MM.1S (cell line): ENCODE data around the gene GADD45GIP1.
A peak's percentile ranks its signal among the peaks of the same experiment; 100 is the strongest.
"Not testable (repeated sequence)": the region's sequence is repeated elsewhere in the genome, so short reads cannot be mapped to it uniquely, and the experiment has no call there.

Experiments used
- DNase-seq: peaks from one replicate; pipeline ENCODE4 v3.0.0-alpha.2; 2015
- H2AFZ ChIP-seq: fragments of 300-600 bp; sonication (generic); 2 replicates; pipeline ENCODE4 v1.6.0; 2016; ENCODE audit warnings: antibody characterized with exemption, low read length
- H3F3A ChIP-seq: fragments of 300-600 bp; sonication (generic); 2 replicates; pipeline ENCODE4 v1.6.1; 2016; ENCODE audit warnings: mild to moderate bottlenecking, antibody characterized with exemption, low read length, moderate library complexity, mixed read lengths; ENCODE audit not compliant: insufficient read depth
- H3K27ac ChIP-seq: fragments of 300-600 bp; sonication (generic); 2 replicates; pipeline ENCODE4 v1.5.1; 2016; ENCODE audit warnings: mild to moderate bottlenecking, low read length
- H3K27me3 ChIP-seq: fragments of 300-600 bp; sonication (generic); replicated peaks from 2 replicates; pipeline ENCODE4 v1.6.0; 2016; ENCODE audit warnings: low read length; ENCODE audit not compliant: insufficient read depth
- H3K36me3 ChIP-seq: fragments of 300-600 bp; sonication (generic); replicated peaks from 2 replicates; pipeline ENCODE4 v1.6.1; 2016; ENCODE audit warnings: mild to moderate bottlenecking, low read length, mixed read lengths; ENCODE audit not compliant: insufficient read depth
- H3K4me1 ChIP-seq: fragments of 300-600 bp; sonication (generic); 2 replicates; pipeline ENCODE4 v1.6.1; 2016; ENCODE audit warnings: low read length, mixed read lengths
- H3K4me2 ChIP-seq: fragments of 300-600 bp; sonication (generic); 2 replicates; pipeline ENCODE4 v1.6.0; 2016; ENCODE audit warnings: low read depth, low read length
- H3K4me3 ChIP-seq: fragments of 300-600 bp; sonication (generic); 2 replicates; pipeline ENCODE4 v1.5.1; 2016; ENCODE audit warnings: low read length, mixed read lengths
- H3K79me2 ChIP-seq: fragments of 300-600 bp; sonication (generic); 2 replicates; pipeline ENCODE4 v1.6.1; 2016; ENCODE audit warnings: mixed run types, low read length, mixed read lengths
- H3K9ac ChIP-seq: fragments of 300-600 bp; sonication (generic); 2 replicates; pipeline ENCODE4 v1.6.1; 2016; ENCODE audit warnings: low read length, mixed read lengths
- H3K9me2 ChIP-seq: fragments of 300-600 bp; sonication (generic); replicated peaks from 2 replicates; pipeline ENCODE4 v1.6.1; 2016; ENCODE audit warnings: mild to moderate bottlenecking, low read length, mixed read lengths; ENCODE audit not compliant: insufficient read depth
- H3K9me3 ChIP-seq: fragments of 300-600 bp; sonication (generic); replicated peaks from 2 replicates; pipeline ENCODE4 v1.6.1; 2016; ENCODE audit warnings: mild to moderate bottlenecking, low read length, mixed read lengths; ENCODE audit not compliant: insufficient read depth
- H4K20me1 ChIP-seq: fragments of 300-600 bp; sonication (generic); 2 replicates; pipeline ENCODE4 v1.6.1; 2016; ENCODE audit warnings: mild to moderate bottlenecking, low read length, moderate library complexity, mixed read lengths; ENCODE audit not compliant: insufficient read depth
- EZH2 ChIP-seq: fragments of 300-600 bp; sonication (generic); optimal IDR thresholded peaks from 2 replicates; pipeline ENCODE3; 2017; ENCODE audit warnings: low read depth, mild to moderate bottlenecking, antibody characterized with exemption, low read length, mixed read lengths
- EZH2phosphoT487 ChIP-seq: fragments of 300-600 bp; sonication (generic); IDR thresholded peaks from 2 replicates; pipeline ENCODE4 v1.6.1; 2018; ENCODE audit warnings: antibody characterized with exemption, low read length
- TF ChIP-seq, protein P1 (sequence below): fragments of 300-600 bp; sonication (generic); IDR thresholded peaks from 2 replicates; pipeline ENCODE4 v1.5.1; 2016; ENCODE audit warnings: antibody characterized with exemption, low read length, mixed read lengths

The GADD45GIP1 gene

DNA sequence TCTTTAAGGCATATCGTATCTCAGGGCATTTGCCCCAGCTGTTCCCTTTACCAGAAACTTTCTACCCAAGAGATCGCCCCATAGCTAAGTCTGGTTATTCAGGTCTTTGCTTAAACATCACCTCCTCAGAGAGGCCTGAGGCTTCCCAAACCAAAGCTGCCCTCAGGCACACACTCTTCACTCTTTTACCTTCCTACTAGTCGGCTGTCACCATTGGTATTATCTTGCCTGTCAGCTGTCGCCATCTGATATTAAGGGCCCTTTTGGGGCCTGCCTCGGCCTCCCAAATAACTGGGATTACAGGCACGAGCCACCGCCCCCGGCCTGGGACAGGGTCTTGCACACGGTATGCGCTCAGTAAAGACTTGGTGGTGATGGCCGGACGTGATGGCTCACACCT, 1.0 kb downstream of the GADD45GIP1 start:
- no peak overlapping the region for H2AFZ ChIP-seq
- H3K4me2 ChIP-seq: peak overlapping the region; percentile 62
- TF ChIP-seq EZH2: no peak
- TF ChIP-seq, protein P1, sequence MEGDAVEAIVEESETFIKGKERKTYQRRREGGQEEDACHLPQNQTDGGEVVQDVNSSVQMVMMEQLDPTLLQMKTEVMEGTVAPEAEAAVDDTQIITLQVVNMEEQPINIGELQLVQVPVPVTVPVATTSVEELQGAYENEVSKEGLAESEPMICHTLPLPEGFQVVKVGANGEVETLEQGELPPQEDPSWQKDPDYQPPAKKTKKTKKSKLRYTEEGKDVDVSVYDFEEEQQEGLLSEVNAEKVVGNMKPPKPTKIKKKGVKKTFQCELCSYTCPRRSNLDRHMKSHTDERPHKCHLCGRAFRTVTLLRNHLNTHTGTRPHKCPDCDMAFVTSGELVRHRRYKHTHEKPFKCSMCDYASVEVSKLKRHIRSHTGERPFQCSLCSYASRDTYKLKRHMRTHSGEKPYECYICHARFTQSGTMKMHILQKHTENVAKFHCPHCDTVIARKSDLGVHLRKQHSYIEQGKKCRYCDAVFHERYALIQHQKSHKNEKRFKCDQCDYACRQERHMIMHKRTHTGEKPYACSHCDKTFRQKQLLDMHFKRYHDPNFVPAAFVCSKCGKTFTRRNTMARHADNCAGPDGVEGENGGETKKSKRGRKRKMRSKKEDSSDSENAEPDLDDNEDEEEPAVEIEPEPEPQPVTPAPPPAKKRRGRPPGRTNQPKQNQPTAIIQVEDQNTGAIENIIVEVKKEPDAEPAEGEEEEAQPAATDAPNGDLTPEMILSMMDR: no peak
- no peak for TF ChIP-seq EZH2phosphoT487
- peak overlapping the region; percentile 64; the same call in 1 of the 2 replicates for H3K27ac ChIP-seq
- DNase-seq: no peak
- H3F3A ChIP-seq: peaks cover 37% of the 10 kb centered on the region
- no peaks in the 10 kb centered on the region for H3K9me3 ChIP-seq
- 0 out of 2 replicates have a peak, but pooled peaks cover 6% of the 10 kb centered on the region for H4K20me1 ChIP-seq
- peaks cover 24% of the 10 kb centered on the region for H3K4me1 ChIP-seq
- H3K27me3 ChIP-seq: peaks cover 9% of the 10 kb centered on the region; the same call in 1 of the 2 replicates
- peak overlapping the region; percentile 96 for H3K4me3 ChIP-seq
- no peaks in the 10 kb centered on the region for H3K9me2 ChIP-seq
- H3K79me2 ChIP-seq: peaks cover 54% of the 10 kb centered on the region
- peak overlapping the region; percentile 88; the same call in 1 of the 2 replicates for H3K9ac ChIP-seq
- H3K36me3 ChIP-seq: peaks cover 6% of the 10 kb centered on the region; the same call in 1 of the 2 replicates

GRCh38 chr19:12955575-12955974, 1.4 kb downstream of the GADD45GIP1 start:
- H3K36me3 ChIP-seq, H3K27me3 ChIP-seq, H4K20me1 ChIP-seq, H3K9me3 ChIP-seq, H3K9me2 ChIP-seq, H2AFZ ChIP-seq, DNase-seq: not testable (repeated sequence)
- H3K79me2 ChIP-seq: peaks cover 57% of the 10 kb centered on the region
- peak overlapping the region; percentile 64; the same call in 1 of the 2 replicates for H3K27ac ChIP-seq
- peaks cover 37% of the 10 kb centered on the region for H3F3A ChIP-seq
- H3K4me2 ChIP-seq: peak overlapping the region; percentile 62
- H3K4me1 ChIP-seq: peaks cover 24% of the 10 kb centered on the region
- H3K4me3 ChIP-seq: peak overlapping the region; percentile 96; the same call in 1 of the 2 replicates
- H3K9ac ChIP-seq: peak overlapping the region; percentile 88; the same call in 1 of the 2 replicates

DNA sequence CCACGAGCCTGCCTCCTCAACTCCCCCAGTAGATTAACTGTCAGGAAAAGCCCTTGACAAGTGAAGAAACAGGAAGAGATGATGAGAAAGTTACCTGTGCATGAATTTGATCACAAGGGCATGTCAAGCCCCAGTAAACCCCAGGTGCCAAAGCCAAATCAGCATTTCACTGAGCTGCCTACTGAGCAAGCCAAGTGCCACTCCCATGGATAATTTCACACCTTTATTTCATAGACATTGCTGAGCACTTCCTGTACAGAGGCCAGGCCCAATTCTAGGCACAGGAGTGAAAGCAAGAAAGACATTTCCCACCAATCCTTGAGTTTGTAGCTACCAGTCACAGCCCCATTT, 2.4 kb downstream of the GADD45GIP1 start:
- peak overlapping the region; percentile 40; the same call in 1 of the 2 replicates for H3K27ac ChIP-seq

More for the DNA sequence above, 2.4 kb downstream of the GADD45GIP1 start:
- no peak overlapping the region for H3K4me3 ChIP-seq
- H3F3A ChIP-seq: peaks cover 37% of the 10 kb centered on the region
- peak; percentile 53 for DNase-seq
- H3K36me3 ChIP-seq: peaks cover 6% of the 10 kb centered on the region; the same call in 1 of the 2 replicates
- H3K9me2 ChIP-seq: no peaks in the 10 kb centered on the region
- no peak overlapping the region for H2AFZ ChIP-seq
- H3K27me3 ChIP-seq: no peaks in the 10 kb centered on the region
- no peak overlapping the region for H3K9ac ChIP-seq
- no peak for TF ChIP-seq EZH2phosphoT487
- TF ChIP-seq, protein P1: no peak
- TF ChIP-seq EZH2: no peak
- H4K20me1 ChIP-seq: 0 out of 2 replicates have a peak, but pooled peaks cover 6% of the 10 kb centered on the region
- no peak overlapping the region for H3K4me2 ChIP-seq
- H3K9me3 ChIP-seq: no peaks in the 10 kb centered on the region
- H3K4me1 ChIP-seq: peaks cover 24% of the 10 kb centered on the region
- peaks cover 64% of the 10 kb centered on the region for H3K79me2 ChIP-seq
